ENCODE data around the gene TEAD2. TPM values are rescaled to one million over a fixed set of nuclear protein-coding genes. Genes with fewer than 3 reads are reported as not detected.

TEAD2 gene
- total and polyA plus RNA-seq, 2 of the 13 experiments (the other 11 are each of a cell fraction or from before 2014, with no cell fraction given): 10.8 to 12.5 TPM

DNA sequence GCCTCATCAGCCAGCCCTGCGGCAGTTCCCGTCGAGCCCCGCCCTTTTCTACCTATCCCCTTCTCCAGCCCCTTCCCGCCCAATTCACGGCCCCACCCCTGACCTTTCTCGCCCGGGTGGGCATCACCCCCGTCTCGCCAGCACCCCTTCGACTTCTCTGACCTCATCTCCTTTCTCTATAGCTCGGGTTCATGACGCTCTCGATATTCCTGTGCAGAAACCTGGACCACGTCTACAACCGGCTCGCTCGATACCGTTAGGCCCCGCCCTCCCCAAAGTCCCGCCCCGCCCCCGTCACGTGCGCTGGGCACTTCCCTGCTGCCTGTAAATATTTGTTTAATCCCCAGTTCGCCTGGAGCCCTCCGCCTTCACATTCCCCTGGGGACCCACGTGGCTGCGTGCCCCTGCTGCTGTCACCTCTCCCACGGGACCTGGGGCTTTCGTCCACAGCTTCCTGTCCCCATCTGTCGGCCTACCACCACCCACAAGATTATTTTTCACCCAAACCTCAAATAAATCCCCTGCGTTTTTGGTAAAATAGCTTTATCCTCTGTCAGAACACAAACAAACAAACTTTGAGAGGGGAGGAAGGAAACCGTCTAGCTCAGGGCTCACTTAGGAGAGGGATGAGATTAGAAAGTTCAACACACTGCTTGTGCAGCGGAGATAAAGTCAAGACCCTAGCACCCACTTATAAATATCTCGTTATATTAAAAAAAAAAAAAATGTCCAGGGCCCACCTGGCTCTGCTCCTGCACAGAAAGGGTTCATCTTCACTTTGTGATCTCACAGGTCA, 21.9 kb downstream of the TEAD2 start (continued):
- TF ChIP-seq ETV5 (CRISPR knock-in tag; IDR thresholded peaks at IDR 0.05; ENCODE audit: borderline replicate concordance): no peak
- TF ChIP-seq MTF1 (CRISPR knock-in tag; IDR thresholded peaks at IDR 0.05): no peak
- TF ChIP-seq NR2F1 (CRISPR knock-in tag; IDR thresholded peaks at IDR 0.05): no peak
- TF ChIP-seq HOXD1 (CRISPR knock-in tag; IDR thresholded peaks at IDR 0.05): no peak
- TF ChIP-seq HOXA3 (CRISPR knock-in tag; IDR thresholded peaks at IDR 0.05): no peak
- TF ChIP-seq, protein P1, sequence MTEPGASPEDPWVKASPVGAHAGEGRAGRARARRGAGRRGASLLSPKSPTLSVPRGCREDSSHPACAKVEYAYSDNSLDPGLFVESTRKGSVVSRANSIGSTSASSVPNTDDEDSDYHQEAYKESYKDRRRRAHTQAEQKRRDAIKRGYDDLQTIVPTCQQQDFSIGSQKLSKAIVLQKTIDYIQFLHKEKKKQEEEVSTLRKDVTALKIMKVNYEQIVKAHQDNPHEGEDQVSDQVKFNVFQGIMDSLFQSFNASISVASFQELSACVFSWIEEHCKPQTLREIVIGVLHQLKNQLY (CRISPR knock-in tag; IDR thresholded peaks at IDR 0.05): peak; percentile 76; the same call in 1 of the 2 replicates
- TF ChIP-seq SP5 (CRISPR knock-in tag; IDR thresholded peaks at IDR 0.05; ENCODE audit: borderline replicate concordance, low read depth): peak; percentile 71
- TF ChIP-seq SP4 (CRISPR knock-in tag; IDR thresholded peaks at IDR 0.05): no peak
- TF ChIP-seq MNT (IDR thresholded peaks at IDR 0.05): peak; percentile 71
- TF ChIP-seq ZBTB38 (CRISPR knock-in tag; IDR thresholded peaks at IDR 0.05): 0 out of 2 replicates have a peak, but pooled peaks have one; percentile 6
- peak; percentile 89 for TF ChIP-seq SAP130 (CRISPR knock-in tag; IDR thresholded peaks at IDR 0.05; ENCODE audit: low read depth)
- TF ChIP-seq THAP11 (CRISPR knock-in tag; IDR thresholded peaks at IDR 0.05): peak; percentile 58
- peak; percentile 34 for TF ChIP-seq GABPB1 (CRISPR knock-in tag; IDR thresholded peaks at IDR 0.05)
- TF ChIP-seq ZNF180 (CRISPR knock-in tag; IDR thresholded peaks at IDR 0.05; ENCODE audit: borderline replicate concordance, low read depth): no peak
- TF ChIP-seq, protein P2, sequence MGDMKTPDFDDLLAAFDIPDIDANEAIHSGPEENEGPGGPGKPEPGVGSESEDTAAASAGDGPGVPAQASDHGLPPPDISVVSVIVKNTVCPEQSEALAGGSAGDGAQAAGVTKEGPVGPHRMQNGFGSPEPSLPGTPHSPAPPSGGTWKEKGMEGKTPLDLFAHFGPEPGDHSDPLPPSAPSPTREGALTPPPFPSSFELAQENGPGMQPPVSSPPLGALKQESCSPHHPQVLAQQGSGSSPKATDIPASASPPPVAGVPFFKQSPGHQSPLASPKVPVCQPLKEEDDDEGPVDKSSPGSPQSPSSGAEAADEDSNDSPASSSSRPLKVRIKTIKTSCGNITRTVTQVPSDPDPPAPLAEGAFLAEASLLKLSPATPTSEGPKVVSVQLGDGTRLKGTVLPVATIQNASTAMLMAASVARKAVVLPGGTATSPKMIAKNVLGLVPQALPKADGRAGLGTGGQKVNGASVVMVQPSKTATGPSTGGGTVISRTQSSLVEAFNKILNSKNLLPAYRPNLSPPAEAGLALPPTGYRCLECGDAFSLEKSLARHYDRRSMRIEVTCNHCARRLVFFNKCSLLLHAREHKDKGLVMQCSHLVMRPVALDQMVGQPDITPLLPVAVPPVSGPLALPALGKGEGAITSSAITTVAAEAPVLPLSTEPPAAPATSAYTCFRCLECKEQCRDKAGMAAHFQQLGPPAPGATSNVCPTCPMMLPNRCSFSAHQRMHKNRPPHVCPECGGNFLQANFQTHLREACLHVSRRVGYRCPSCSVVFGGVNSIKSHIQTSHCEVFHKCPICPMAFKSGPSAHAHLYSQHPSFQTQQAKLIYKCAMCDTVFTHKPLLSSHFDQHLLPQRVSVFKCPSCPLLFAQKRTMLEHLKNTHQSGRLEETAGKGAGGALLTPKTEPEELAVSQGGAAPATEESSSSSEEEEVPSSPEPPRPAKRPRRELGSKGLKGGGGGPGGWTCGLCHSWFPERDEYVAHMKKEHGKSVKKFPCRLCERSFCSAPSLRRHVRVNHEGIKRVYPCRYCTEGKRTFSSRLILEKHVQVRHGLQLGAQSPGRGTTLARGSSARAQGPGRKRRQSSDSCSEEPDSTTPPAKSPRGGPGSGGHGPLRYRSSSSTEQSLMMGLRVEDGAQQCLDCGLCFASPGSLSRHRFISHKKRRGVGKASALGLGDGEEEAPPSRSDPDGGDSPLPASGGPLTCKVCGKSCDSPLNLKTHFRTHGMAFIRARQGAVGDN (CRISPR knock-in tag; IDR thresholded peaks at IDR 0.05): peak; percentile 65
- TF ChIP-seq ZNF501 (CRISPR knock-in tag; IDR thresholded peaks at IDR 0.05): no peak
- peak; percentile 63 for TF ChIP-seq FOXA3 (CRISPR knock-in tag; IDR thresholded peaks at IDR 0.05)
- TF ChIP-seq SP1 (IDR thresholded peaks at IDR 0.05): no peak
- TF ChIP-seq SP1 (CRISPR knock-in tag; IDR thresholded peaks at IDR 0.05): 0 out of 2 replicates have a peak, but pooled peaks have one; percentile 12
- TF ChIP-seq SIN3A (IDR thresholded peaks at IDR 0.05; ENCODE audit: borderline replicate concordance, low read depth, low read length): 0 out of 2 replicates have a peak, but pooled peaks have one; percentile 52
- TF ChIP-seq MAX (IDR thresholded peaks at IDR 0.05): peak; percentile 89
- peak; percentile 54; the same call in 1 of the 2 replicates for TF ChIP-seq HDAC1 (CRISPR knock-in tag; IDR thresholded peaks at IDR 0.05)
- TF ChIP-seq FOXK1 (CRISPR knock-in tag; IDR thresholded peaks at IDR 0.05; ENCODE audit: borderline replicate concordance, low read depth): peak; percentile 33; the same call in 1 of the 2 replicates
- 0 out of 2 replicates have a peak, but pooled peaks have one; percentile 42 for TF ChIP-seq ZNF691 (CRISPR knock-in tag; IDR thresholded peaks at IDR 0.05; ENCODE audit: borderline replicate concordance, low read depth)

Measured in HepG2 (cell line).